HG02884 (cell line): Measurements from ENCODE around the gene SMG6.

Source experiments
- ATAC-seq: cut with Tn5 transposase; IDR thresholded peaks from one replicate; pipeline ENCODE4 v1.9.1; 2021; ENCODE audit warnings: mild to moderate bottlenecking, moderate library complexity; ENCODE audit not compliant: unreplicated experiment

SMG6 gene

DNA sequence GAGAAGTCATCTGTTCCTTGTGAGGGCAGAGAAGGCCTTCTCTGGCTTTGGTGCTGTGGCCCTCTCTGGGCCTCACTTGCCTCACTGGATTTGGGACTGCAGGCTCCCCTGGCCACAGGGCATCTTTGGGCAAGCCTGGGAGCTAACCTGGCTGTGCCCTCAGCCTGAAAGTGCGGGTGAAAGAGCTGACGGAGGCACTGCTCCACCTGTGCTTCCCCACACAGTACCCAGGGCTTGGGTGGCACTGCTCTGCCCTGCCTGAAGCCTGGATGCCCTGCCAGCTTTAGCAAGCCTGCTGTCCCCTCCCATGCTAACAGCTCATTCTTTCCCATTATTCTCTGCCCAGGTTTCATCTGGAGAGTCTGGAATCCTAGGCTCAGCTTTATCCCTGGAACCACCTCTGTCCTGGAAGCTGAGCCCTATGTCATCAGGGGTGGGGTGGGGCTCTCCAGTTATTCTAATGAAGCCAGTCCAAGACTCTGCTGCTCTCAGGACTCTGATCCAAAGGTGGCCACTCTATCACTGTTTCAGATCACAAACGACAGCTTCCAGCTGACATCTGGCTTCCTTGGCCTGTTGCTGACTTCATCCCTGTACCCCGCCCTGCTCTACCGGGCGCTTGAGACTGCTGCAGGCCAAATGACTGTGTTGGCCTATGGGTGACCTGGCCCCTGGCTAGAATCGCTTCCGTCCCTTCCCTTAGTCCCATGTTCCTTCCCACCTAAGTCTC, 219.4 kb downstream of the SMG6 start:
- ATAC-seq, result no peak

DNA sequence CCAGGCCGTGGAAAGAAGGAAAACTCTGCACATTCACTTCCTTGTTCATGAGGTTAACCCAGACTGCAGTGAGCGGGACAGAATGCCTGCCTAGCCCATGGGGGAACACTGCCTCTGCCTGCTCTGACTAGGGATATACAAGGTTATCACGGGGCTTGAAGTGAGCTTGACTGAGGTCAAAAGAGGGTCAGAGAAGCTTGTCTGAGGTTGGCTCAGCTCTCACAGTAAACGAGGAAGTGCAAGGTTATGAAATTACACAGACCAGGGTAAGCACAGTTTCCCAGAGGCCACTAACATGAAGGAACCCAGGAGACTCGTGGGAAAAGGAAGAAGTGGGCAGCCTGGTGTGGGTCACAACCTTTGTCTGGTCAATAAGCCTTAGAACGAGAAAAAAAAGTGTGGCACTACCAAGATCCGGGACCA, 220.0 kb downstream of the SMG6 start:
- no peak for ATAC-seq

DNA sequence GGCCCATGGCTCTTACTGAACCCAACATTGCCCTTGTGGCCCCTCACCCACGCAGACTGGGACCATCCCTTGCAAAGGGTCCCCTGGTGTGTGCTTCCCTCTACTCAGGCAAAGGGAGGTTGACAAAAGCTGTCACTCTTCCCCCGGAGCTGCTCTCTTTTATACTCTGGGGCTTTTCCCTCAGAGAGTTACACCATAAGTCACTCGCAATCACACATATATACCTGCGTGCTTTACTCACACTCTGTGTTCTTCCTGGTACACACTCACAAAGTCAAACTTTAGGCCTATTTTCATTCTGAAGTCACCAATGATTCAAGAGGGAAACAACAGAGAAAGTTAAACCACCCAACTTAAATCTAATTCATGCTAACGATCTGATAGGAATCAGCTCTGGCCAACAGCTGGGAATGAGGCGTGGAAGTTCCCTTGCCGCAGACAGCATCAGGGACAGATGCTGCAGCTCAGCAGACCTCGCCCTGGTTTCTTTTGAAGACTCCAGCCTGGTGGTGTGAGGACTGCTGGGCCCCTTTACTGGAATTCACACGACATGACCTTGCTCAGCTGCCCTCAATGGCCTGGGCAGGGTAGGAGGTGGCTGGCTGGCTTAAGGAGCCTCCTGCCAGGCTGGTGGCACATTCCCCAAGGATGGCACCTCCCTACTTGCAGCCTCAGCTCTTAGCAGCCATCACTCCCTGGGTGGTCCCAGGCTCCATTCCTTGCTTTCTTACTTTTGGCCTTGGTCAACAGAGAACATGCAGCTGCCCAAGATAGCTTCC, 221.4 kb downstream of the SMG6 start:
- ATAC-seq, result no peak

DNA sequence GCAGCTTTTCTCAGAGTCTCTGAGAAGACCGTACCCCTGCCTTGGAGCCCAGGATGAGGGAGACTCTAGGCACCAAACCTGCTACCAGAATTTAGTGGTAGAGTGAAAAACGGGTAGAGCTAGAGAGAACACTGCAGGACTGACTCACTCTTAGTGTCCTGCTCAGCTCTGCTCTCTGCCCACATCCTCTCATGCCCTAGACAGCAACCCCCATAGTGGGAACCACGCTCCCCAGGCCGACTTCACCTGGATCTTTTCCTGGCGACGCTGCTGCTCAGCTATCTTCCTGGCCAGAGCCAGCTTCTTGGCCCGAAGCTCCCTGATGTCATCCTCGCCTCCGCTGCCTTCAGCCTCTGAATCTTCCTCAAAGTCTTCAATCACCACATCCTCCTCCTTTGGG, 222.0 kb downstream of the SMG6 start:
- no peak for ATAC-seq

DNA sequence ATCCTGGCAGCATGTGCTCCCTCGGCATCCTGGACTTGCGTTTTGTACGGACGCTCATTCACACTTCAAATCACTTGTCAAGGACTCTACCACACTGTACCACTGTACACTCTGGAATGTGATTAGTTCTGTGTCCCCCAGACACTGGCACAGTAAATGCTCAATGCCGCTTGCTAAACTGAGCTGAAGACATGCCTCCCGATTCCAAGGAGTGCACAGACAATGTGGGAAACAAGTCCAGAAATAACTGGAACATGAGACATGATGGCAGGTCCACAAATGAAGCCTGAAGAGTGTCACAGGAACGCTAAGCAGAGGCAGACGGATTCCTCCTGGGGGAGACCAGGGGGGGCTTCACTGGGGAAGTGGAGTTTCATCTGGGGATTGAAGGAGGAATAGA, 226.5 kb downstream of the SMG6 start:
- no peak for ATAC-seq

DNA sequence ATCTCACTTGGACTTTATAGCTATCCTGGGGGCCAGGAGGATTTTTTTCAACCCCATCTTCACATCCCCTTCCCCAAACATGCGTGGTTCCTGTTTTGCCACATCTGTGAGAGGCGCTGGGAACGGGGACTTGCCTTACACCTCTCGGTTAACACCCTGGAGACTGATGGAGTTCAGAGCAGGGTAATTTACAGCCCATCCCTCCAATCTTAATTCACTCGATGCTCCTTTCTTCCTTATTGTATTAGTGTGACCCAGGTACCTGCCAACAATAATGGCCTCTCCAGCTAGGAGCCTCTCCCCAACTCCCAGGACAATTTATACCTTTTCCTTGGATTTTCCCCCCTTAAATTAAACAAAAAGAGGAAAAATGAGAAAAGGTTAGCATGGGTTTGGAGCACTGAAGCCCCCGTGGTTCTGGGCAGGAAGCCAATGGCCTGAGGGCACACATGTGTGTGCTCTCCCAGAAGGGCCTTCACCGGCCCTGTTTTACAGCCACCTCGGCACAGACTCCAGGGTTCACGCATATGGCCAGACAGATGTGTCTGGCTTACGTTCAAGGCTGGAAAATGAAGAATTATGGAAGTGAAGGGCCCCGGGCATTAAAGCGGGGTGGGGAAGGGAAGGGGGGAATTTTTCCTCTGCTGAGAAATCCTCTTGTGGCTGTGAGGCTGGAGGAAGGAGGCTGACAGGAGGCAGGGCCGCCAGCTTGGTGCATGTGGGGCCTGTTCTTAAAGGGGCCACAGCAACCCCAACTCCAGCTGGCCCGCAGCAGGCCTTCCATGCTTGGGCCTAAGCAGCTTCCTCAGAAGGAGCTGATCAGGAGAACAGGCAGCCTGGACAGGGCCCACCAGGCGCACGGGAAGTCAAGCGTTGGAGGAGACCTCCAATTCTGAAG, 227.2 kb downstream of the SMG6 start:
- no peak for ATAC-seq

DNA sequence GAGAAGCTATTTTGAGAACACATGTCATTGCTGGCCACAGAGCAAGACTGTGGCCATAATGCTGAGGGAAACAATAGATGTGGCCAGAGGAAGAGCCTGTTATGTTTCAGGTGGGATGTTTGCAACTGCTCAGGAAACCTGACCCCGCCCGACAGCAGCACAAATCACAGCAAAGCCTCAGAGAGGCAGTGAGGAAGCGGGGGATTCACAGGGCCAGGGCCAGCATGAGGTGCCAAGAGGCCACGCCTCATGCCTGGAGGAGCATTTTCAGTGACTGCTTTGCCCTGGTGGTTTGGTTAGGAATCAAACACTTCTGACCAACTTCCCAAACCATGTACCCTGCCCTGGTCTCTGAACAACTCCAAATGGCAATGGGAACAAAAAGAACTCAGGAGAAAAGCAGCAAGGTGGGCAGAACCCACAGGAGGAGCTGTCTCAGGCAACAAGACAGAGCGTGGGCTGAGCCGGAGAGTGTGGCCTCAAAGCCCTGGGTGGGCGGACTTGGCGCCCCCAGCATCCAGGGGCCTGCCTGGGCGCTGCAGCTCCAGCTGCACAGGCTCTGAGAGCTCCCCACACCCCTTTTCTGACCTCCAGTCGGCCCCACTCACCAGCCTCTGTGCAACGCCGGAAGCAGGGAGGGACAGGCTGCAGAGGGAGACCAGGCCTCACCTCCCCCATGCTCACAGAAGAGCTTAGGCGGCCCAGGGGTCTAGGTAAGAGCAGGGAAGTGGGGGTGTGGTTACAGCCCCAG, 228.1 kb downstream of the SMG6 start:
- ATAC-seq, result no peak

DNA sequence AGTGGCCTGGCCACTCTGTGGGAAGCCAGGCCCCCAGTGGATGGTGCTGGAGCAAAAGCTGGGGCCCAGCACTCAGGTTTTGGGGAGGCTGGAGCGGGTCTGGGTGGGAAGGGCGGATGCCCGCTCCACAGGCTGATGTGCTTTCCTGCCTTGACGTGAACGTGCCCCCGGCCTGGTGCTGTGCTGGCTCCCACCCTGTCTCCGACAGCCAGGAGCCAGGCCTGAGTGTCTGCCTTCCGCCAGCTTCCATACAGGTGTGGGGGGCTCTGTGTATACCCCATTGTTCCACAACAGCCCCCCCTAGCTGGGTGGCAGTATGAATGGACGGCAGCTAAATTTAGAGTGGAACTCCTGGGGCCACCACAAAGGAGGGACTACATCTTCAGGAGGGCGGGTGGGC, 228.7 kb downstream of the SMG6 start:
- no peak for ATAC-seq

DNA sequence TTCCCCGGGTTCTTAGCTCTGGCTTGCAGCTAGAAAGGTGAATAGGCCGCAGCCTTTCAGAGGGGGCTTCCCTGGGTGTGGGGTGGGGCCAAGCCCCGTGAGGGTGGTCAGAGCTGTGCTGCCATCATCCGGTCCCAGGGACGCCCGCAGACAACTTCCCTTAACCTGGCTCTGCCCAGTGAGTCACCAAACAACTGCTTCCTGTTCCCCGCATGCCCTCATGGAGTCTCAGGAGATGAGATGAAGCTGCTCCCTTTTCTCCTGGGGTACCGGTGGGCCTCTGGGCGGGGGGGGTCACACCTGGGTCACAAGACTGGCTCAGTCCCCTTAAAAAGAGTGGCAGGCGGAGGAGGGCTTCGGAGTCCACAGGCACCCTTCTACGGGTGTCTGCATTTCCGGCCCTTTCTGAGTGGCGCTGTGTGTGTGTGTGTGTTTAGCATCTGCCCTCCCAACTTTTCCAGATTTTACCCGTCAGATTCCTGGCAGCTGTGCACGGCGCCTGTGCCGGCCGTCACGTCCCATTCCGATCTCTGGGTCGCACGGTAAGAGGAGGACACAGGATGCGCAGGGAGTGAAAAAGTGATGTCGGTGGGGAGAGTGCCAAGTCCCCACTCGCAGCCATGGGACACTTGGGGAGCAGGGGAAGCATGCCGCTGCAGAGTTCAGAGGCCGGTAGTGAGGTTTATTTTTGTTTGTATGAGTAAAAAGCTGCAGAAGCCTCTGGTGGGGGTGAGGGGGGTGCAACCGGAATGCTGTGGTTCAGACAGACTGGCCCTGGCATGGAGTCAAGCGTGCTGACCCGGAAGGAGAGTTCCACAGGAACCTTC, 231.9 kb downstream of the SMG6 start:
- ATAC-seq, result no peak

DNA sequence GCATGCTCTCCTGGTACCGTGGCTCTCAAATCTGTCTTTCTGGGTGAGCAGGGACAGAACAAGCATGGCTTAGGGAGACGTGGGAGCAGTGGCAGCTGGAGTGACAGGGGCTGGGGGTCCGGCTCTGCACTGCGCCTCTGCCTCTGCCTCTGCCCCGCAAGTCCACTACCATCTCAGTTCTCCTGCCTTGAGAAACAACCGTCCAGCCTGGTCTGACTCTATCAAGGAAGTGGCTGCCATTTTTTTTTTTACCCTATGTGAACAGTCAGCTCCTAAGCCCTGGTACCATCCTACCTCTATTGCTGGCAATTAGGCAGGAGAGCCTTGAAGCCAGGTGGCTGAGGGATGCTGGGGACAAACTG, 232.6 kb downstream of the SMG6 start:
- ATAC-seq, result no peak

DNA sequence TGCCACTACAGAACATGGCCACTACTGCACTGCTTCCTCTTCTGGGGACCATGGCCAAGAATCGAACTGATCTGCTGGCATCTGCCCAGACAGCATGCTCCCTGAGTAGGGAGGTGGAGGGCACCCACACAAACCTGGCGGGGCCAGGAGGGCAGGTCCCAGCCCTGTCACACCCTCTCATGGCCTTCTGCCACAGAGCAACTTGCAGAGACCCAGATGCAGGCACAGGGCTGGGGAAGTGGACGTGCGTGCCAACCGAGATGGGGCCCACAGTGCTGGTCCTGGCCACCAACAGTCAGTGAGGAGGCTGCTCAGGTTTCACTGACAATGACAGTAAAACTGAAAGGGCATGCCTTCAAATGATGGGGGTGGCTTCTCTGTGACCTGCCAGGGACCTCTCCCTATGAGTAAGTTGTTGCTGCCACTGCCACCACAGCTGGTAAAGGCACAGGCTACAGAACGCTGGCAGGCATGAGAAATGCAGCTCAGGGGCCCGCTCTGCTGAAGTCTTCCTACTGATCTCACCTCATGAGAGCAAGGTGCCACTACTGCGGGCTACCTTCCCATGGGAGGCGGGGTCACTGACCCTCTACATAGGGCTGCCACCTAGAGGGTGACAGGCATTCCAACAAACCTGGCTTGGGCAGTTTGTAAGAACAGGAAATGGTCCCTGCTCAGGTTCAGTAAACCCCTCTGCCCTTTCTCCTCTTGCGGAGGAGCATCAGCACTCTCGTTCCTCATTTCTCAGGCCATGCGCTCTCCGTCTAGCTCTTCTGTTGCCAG, 233.2 kb downstream of the SMG6 start:
- ATAC-seq, result peak; percentile 68

DNA sequence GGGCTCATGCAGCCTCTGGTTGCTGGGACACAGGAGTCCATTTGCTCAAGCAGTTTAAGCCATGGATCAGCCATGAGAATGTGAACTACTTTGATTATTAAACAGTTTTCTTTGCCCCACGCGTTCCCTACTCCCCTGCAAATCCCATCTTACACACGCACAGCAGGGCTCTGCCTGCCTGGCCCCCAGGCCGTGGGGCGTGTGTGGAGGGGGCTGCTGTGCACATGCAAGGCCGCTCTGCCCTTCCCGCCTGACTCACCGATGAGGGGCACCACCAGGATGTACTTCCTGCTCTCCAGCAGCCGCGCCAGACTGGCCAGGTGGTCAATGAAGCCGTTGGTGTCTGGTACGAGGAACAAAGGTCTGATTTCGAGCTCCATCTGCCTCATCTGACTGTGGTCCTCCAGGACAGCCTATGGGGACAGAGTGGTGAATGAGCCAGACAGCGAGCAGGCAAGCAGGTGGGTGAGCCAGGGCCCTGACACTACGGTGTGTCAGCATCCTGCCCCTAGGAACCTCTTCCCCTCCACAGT, 235.0 kb downstream of the SMG6 start:
- no peak for ATAC-seq

DNA sequence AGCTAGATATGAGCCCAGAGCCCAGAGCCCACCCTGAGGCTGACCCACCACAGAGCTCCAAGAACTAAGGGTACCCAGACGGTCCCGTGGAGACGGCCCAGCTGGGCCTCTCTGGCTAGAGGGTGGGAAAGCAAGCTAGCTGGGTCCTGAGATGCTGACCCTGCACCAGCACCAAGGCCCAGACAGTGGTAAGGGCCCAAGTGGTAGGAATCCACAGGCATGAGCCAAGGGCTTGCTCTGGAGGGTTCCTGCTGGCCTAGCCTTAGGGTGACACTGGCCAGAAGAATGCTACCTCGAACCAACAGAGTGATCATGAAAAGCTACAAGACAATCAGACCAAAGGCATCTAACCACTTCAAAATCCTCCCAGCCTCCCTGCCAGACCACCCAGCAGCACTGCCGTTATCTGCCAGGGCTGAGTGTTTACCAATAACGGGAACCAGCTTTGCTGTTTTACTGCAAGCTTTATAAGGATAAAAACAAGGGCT, 235.5 kb downstream of the SMG6 start:
- no peak for ATAC-seq

DNA sequence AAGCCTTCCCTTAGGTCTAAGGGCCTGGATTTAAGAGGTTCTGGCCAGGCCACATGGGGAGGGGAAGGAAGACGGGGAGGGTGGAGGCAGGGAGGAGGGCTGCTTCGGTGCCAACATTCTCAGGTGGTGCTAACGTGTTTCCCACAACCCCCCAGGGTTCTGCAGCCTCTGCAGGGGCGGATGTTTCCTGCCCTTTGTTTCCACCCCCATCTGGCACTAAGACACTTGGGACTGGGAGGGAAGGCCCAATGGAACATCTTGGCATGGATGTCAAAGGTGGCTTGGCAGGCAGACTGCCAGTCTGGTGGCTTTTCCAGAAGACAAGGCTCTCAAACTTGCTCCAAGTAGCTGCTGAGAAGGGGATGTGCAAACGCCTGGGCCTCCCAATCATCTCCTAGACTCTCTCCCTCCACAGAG, 236.0 kb downstream of the SMG6 start:
- no peak for ATAC-seq

DNA sequence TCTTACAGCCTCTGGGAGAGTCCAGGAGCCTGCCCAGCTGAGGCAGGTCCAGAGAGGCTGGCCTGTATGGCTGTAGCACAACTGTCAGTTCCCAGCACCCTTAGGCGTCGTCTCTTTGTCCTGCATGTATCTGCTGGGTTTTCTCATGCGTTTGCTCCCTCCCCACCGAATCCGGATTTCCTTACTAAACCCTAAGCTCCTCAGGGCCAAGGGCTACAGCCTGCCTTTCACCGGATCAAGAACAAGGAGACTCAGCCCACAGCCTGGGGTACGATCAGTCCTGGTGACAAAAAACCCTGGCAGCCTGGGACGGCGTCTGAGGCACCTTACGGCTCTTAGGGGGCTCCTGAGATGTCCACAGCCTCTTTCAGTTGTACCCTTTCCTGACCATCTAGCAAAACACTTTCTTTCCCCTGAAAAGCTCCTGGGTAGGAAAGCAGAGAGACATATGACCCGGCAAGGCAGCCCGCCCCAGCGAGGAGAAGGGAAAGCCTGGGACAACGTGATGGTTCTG, 236.5 kb downstream of the SMG6 start:
- no peak for ATAC-seq

DNA sequence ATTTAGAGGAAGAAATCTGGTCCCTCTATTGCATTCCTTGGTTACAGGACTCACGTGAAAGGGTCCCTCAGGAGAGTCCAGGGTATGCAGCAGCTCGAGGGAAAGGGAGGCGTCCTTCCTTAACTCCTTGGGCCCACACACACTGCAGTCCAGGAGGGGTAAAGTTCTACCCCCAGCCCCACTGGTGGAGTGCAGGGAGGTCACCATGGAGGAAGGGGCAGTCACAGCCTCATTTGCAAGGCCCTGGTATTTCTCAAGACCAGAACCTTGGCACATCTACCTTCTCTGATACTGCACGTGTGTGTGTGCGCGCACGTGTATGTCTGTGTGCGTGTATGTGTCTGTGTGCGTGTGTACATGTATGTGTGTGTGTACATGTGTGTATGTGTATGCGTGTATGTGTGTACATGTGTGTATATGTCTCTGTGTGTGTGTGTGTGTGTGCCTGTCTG, 237.6 kb downstream of the SMG6 start:
- ATAC-seq, result no peak

DNA sequence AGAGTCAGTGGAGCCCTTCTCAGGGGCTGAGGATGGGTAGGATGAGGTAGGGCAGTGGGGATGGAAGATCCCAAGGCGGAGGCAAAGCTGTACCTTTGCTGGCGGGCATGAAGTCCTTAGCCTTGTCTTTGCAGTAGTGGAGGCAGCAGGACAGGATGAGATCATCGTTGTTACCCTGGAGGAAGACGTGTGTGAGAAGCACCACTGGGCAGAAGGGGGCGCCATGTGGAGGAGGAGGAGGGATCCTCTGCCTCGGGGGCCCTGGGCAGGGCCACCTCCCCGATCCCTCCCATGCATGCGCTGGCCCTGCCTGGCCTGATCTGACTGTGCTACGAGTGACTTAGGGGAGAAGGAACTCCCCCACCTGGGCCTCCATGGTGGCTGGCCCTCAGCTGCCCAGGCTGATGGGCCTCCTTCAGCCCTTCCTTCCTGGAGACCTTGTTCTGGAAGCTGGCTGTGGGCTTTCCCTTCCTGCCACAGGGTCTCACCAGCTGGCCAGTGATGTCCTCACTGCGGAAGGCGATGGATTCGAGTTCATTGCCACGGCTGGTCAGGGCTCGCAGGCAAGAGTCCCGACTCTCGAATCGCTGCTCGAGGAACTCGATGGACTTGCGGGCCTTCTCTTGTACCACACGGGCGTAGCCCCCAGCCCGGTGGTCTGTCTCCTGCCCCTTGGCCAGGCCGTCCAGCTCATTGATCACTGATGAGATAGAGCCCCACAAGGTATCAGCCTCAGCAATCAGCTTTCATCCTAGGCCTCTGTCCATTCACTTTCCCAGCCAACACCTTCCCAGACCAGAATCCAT, 238.4 kb downstream of the SMG6 start:
- no peak for ATAC-seq

DNA sequence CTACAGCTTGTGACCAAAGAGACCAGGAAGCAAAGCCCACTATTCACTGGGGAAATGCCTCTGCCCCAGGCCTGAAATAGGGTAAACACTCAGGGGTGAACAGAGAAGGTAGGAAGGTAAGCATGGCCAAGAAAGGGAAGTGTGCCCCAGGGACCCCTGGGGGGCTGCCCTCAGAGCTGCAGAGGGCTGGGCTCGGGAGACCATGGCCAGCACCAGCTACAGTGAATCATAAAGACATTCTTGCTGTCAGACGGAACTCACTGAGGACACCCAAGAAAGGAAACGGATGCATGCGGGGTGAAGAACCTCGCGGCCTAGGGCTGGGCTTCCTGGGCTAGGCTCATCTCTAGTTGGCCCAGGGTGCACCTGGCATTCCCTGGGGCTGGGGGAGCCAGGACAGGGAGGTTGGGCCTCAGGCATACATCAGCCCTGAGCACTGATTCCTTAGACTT, 239.0 kb downstream of the SMG6 start:
- no peak for ATAC-seq
